Measurements from ENCODE around the gene TAOK2. TPM values are rescaled to one million over a fixed set of nuclear protein-coding genes. Genes with fewer than 3 reads are reported as not detected.

The TAOK2 gene
- 10 to 100 TPM; 43.8 to 97.4 TPM for total RNA-seq

- intact Hi-C loops (cut with DNase I): no loop called here
- H3K4me3 ChIP-seq: peak within 1 kb of the TSS; percentile 82 to 93
- H3K4me1 ChIP-seq (replicated peaks): peaks cover 13% of the 10 kb centered on the region
- no peaks in the 10 kb centered on the region for H3K27me3 ChIP-seq (replicated peaks; ENCODE audit: insufficient read depth)
- DNase-seq (ENCODE audit: low spot score): peak; percentile 98
- no peaks in the 10 kb centered on the region for H3K9me3 ChIP-seq
- peak within 1 kb of the TSS; percentile 84 to 89 for H3K27ac ChIP-seq
- TF ChIP-seq CTCF (IDR thresholded peaks at IDR 0.05): peak in 2 of 4 experiments; percentile 31 to 34
- peak; percentile 95 for TF ChIP-seq POLR2AphosphoS5 (IDR thresholded peaks at IDR 0.05)
- TF ChIP-seq POLR2A (IDR thresholded peaks at IDR 0.05): peak; percentile 71
- WGBS: 3% methylated on average over 73 of the region's 75 CpGs
- H3K36me3 ChIP-seq: peaks cover 3% of the 10 kb centered on the region in 2 donors
Measured at GRCh38 chr16:29973384-29974246, at the start of gene TAOK2. TAOK2 (plus strand) TSS chr16:29973868; CDS start chr16:29977773, 3,905 bp downstream.

GRCh38 chr16:29925105-29925756 is 48.4 kb upstream of the TAOK2 start:
- no peaks in the 10 kb centered on the region for H3K27me3 ChIP-seq (replicated peaks; ENCODE audit: insufficient read depth)
- no peaks in the 10 kb centered on the region for H3K9me3 ChIP-seq
- H3K27ac ChIP-seq: peak overlapping the region in 1 of 2 donors; percentile 89
- TF ChIP-seq CTCF (IDR thresholded peaks at IDR 0.05) (no peak), POLR2A (IDR thresholded peaks at IDR 0.05) (no peak), POLR2AphosphoS5 (IDR thresholded peaks at IDR 0.05) (no peak)
- WGBS: 7% methylated on average over 9 of the region's 9 CpGs
- H3K36me3 ChIP-seq: peaks cover 0 to 3% of the 10 kb centered on the region in 2 donors
- H3K4me3 ChIP-seq: peak overlapping the region; percentile 83 to 98
- no peak for DNase-seq (ENCODE audit: low spot score)
- intact Hi-C loops (cut with DNase I): loop anchor here (10.0 kb wide), 1 partner anchor 70 kb away; the partner anchor contains the start of genes HIRIP3 and INO80E
- peaks cover 5% of the 10 kb centered on the region for H3K4me1 ChIP-seq (replicated peaks)

GRCh38 chr16:29925781-29926710 is 47.6 kb upstream of the TAOK2 start, which contains the start of gene KCTD13:
KCTD13 (minus strand) TSS chr16:29926226; CDS start chr16:29926033, 193 bp downstream.
- under 1% methylated on average over 85 of the region's 89 CpGs for WGBS
- Histone ChIP-seq H3K9me3 (no peaks in the 10 kb centered on the region), H3K36me3 (no peaks in the 10 kb centered on the region), H3K27me3 (replicated peaks; ENCODE audit: insufficient read depth) (no peaks in the 10 kb centered on the region), H3K4me1 (replicated peaks) (peaks cover 5% of the 10 kb centered on the region), H3K27ac (peak within 1 kb of the TSS; percentile 84 to 89), H3K4me3 (peak within 1 kb of the TSS; percentile 83 to 98)
- intact Hi-C loops (cut with DNase I): loop anchor here (10.0 kb wide), 1 partner anchor 69 kb away; the partner anchor contains the start of genes HIRIP3 and INO80E
- DNase-seq (ENCODE audit: low spot score): peak; percentile 82
- TF ChIP-seq CTCF (IDR thresholded peaks at IDR 0.05) (peak in 2 of 4 experiments; percentile 4 to 29), POLR2AphosphoS5 (IDR thresholded peaks at IDR 0.05) (peak; percentile 91), POLR2A (IDR thresholded peaks at IDR 0.05) (peak; percentile 90)

GRCh38 chr16:29926711-29927052 is 47.0 kb upstream of the TAOK2 start:
- Histone ChIP-seq H3K9me3 (no peaks in the 10 kb centered on the region), H3K27me3 (replicated peaks; ENCODE audit: insufficient read depth) (no peaks in the 10 kb centered on the region), H3K27ac (peak overlapping the region; percentile 84 to 89), H3K4me1 (replicated peaks) (peaks cover 5% of the 10 kb centered on the region), H3K4me3 (peak overlapping the region; percentile 83 to 98), H3K36me3 (no peaks in the 10 kb centered on the region)
- DNase-seq (ENCODE audit: low spot score): peak; percentile 25
- TF ChIP-seq CTCF (IDR thresholded peaks at IDR 0.05) (no peak), POLR2A (IDR thresholded peaks at IDR 0.05) (no peak), POLR2AphosphoS5 (IDR thresholded peaks at IDR 0.05) (no peak)
- 2% methylated on average over 12 of the region's 12 CpGs for WGBS
- intact Hi-C loops (cut with DNase I): loop anchor here (10.0 kb wide), 1 partner anchor 68 kb away; the partner anchor contains the start of genes HIRIP3 and INO80E
